SK-N-SH (cell line): Measurements from ENCODE around the gene AKAP6. TPM values are rescaled to one million over a fixed set of nuclear protein-coding genes. Genes with fewer than 3 reads are reported as not detected.

Experiments
- CTCF ChIA-PET: fragments of 300-600, 350-600 bp; formaldehyde crosslinking; extraction: SDS; loops from one replicate; lab custom pipeline; 2021; lab: Yijun Ruan, JAX
- POLR2A ChIA-PET: fragments of 350-600 bp; sonication (Branson Sonifier 250); formaldehyde crosslinking; extraction: SDS; loops from one replicate; lab custom pipeline; 2020; ENCODE audit warnings: antibody characterized with exemption, inconsistent platforms; lab: Yijun Ruan, JAX
- DNase-seq: peaks from one replicate; pipeline ENCODE4 v3.0.0; 2012
- H2AFZ ChIP-seq: fragments of 200-600 bp; sonication (generic); 2 replicates; pipeline ENCODE4 v1.8.1; 2016; ENCODE audit warnings: antibody characterized with exemption, mild to moderate bottlenecking, low read depth
- H3F3A ChIP-seq: fragments of 200-600 bp; sonication (generic); replicated peaks from 2 replicates; pipeline ENCODE3; 2016; ENCODE audit warnings: antibody characterized with exemption, mild to moderate bottlenecking; ENCODE audit not compliant: insufficient read depth
- H3K27ac ChIP-seq, 2 experiments: fragments of 200-500 bp in 1 of 2; fragments of 200-600 bp in 1 of 2; sonication (Bioruptor generic) in 1 of 2; sonication (generic), shearing (Covaris generic) in 1 of 2; 2 replicates each; pipeline versions ENCODE4 v1.5.1 to v1.6.1; 2014 to 2016; ENCODE audit warnings: low read depth in 2 of 2, inconsistent platforms in 1 of 2, low read length in 1 of 2, mild to moderate bottlenecking in 1 of 2, mixed read lengths in 1 of 2
- H3K27me3 ChIP-seq: fragments of 200-600 bp; sonication (generic), shearing (Covaris generic); 2 replicates; pipeline ENCODE4 v1.6.1; 2016; ENCODE audit warnings: mixed run types; ENCODE audit not compliant: insufficient read depth
- H3K36me3 ChIP-seq, 2 experiments: fragments of 200-500 bp in 1 of 2; fragments of 200-600 bp in 1 of 2; sonication (Bioruptor generic) in 1 of 2; sonication (generic) in 1 of 2; replicated peaks in 1 of 2; 2 replicates each; pipeline versions ENCODE3 to v1.5.1; 2014 to 2016; ENCODE audit warnings: low read length in 1 of 2, mild to moderate bottlenecking in 1 of 2; ENCODE audit not compliant: insufficient read depth in 2 of 2, control insufficient read depth in 1 of 2
- H3K4me1 ChIP-seq, 2 experiments: fragments of 200-500 bp in 1 of 2; fragments of 200-600 bp in 1 of 2; sonication (Bioruptor generic) in 1 of 2; sonication (generic), shearing (Covaris generic) in 1 of 2; 2 replicates each; pipeline versions ENCODE4 v1.5.1 to v1.6.1; 2014 to 2016; ENCODE audit warnings: low read depth in 1 of 2, low read length in 1 of 2, mixed run types in 1 of 2; ENCODE audit not compliant: insufficient read depth in 2 of 2, control insufficient read depth in 1 of 2
- H3K4me2 ChIP-seq: fragments of 200-600 bp; sonication (generic), shearing (Covaris generic); 2 replicates; pipeline ENCODE4 v1.6.1; 2017; ENCODE audit warnings: mixed run types
- H3K4me3 ChIP-seq, 2 experiments: fragments of 200-500 bp in 1 of 2; fragments of 200-600 bp in 1 of 2; sonication (Bioruptor generic) in 1 of 2; sonication (generic), shearing (Covaris generic) in 1 of 2; 2 replicates each; pipeline versions ENCODE4 v1.5.1 to v1.8.1; 2014 to 2016; ENCODE audit warnings: low read depth in 2 of 2, inconsistent platforms in 1 of 2, low read length in 1 of 2, mild to moderate bottlenecking in 1 of 2, mixed read lengths in 1 of 2, moderate library complexity in 1 of 2
- H3K79me2 ChIP-seq: fragments of 200-600 bp; sonication (generic); 2 replicates; pipeline ENCODE4 v1.8.1; 2017; ENCODE audit warnings: mild to moderate bottlenecking; ENCODE audit not compliant: insufficient read depth
- H3K9ac ChIP-seq: fragments of 200-600 bp; sonication (generic); 2 replicates; pipeline ENCODE4 v1.6.1; 2017; ENCODE audit warnings: mixed run types
- H3K9me2 ChIP-seq: fragments of 200-600 bp; sonication (generic); 2 replicates; pipeline ENCODE4 v1.6.1; 2017; ENCODE audit warnings: mixed run types
- H3K9me3 ChIP-seq: fragments of 200-600 bp; sonication (generic); 2 replicates; pipeline ENCODE4 v1.6.1; 2017; ENCODE audit warnings: mixed run types, mild to moderate bottlenecking, moderate library complexity
- H4K20me1 ChIP-seq: fragments of 200-600 bp; sonication (generic); 2 replicates; pipeline ENCODE4 v1.6.1; 2017; ENCODE audit warnings: mild to moderate bottlenecking, mixed run types; ENCODE audit not compliant: insufficient read depth
- CHD2 ChIP-seq: fragments of 150-350 bp; IDR thresholded peaks from 2 replicates; pipeline ENCODE4 v1.6.1; 2018; ENCODE audit warnings: low read length; ENCODE audit not compliant: partially characterized antibody
- FOSL2 ChIP-seq: IDR thresholded peaks from 2 replicates; pipeline ENCODE4 v1.4.0; 2012; ENCODE audit warnings: low read depth, mild to moderate bottlenecking, moderate library complexity, borderline replicate concordance
- FOXM1 ChIP-seq: IDR thresholded peaks from 2 replicates; pipeline ENCODE4 v1.4.0; 2012; ENCODE audit warnings: low read depth, mild to moderate bottlenecking
- GABPA ChIP-seq: IDR thresholded peaks from 2 replicates; pipeline ENCODE4 v1.4.0; 2012; ENCODE audit warnings: low read depth, mild to moderate bottlenecking
- GATA2 ChIP-seq: sonication (generic); formaldehyde crosslinking; IDR thresholded peaks from 2 replicates; pipeline ENCODE4 v1.5.0; 2020; ENCODE audit warnings: mild to moderate bottlenecking, missing genetic modification reagents
- MEF2A ChIP-seq: IDR thresholded peaks from 2 replicates; pipeline ENCODE4 v1.4.0; 2012; ENCODE audit warnings: low read depth, borderline replicate concordance
- NFIC ChIP-seq: IDR thresholded peaks from 2 replicates; pipeline ENCODE4 v1.4.0; 2012; ENCODE audit warnings: borderline replicate concordance
- SIN3A ChIP-seq: IDR thresholded peaks from 2 replicates; pipeline ENCODE4 v1.6.1; 2012; ENCODE audit warnings: low read depth, mild to moderate bottlenecking, low read length, moderate library complexity, borderline replicate concordance
- TEAD4 ChIP-seq: IDR thresholded peaks from 2 replicates; pipeline ENCODE4 v1.4.0; 2012; ENCODE audit warnings: mild to moderate bottlenecking, borderline replicate concordance; ENCODE audit not compliant: insufficient read depth
- ZBTB33 ChIP-seq: IDR thresholded peaks from 2 replicates; pipeline ENCODE4 v1.4.0; 2012; ENCODE audit warnings: low read depth, borderline replicate concordance
- WGBS: methylation state at CpG from one replicate; pipeline ENCODE4 v1.1.6; 2017; ENCODE audit warnings: low lambda C conversion rate; 5-methylcytosine and 5-hydroxymethylcytosine counted together
- polyA plus RNA-seq, 3 experiments: library from polyadenylated mRNA; depleted of rRNA; stranded (reverse); fragments of >200 nt; gene quantifications; 2 replicates each; pipeline ENCODE4 v1.2.3, GENCODE V29; 2012
- TF ChIP-seq, protein P1 (sequence below): IDR thresholded peaks from 2 replicates; pipeline ENCODE4 v1.4.0; 2012; ENCODE audit warnings: low read depth

The AKAP6 gene
- polyA plus RNA-seq, 1 of the 3 experiments (the other 2 are of a cell fraction) = 1.7 TPM

DNA sequence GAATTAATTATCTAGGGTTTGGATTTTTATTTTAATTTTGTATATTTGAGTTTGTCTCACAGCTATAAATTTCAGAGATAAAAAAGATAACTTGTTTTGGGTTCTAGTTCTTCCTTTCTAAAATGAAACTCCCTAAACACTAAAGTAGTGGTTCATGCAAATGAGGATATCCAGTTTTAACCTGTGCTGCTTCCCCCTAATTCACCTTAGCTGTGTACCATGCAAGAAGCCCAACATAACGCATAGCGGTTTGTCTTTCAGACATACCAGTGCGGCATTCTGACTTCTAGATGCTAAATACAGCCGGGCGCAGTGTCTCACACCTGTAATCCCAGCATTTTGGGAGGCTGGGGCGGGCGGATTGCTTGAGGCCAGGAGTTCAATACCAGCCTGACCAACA, 320.9 kb downstream of the AKAP6 start:
- H3K36me3 ChIP-seq = peaks cover 0 to 2% of the 10 kb centered on the region in 2 experiments
- TF ChIP-seq, protein P1, sequence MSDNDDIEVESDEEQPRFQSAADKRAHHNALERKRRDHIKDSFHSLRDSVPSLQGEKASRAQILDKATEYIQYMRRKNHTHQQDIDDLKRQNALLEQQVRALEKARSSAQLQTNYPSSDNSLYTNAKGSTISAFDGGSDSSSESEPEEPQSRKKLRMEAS = no peak
- TF ChIP-seq ZBTB33 (no peak), CHD2 (no peak), GABPA (no peak), FOSL2 (no peak), GATA2 (CRISPR knock-in tag) (no peak), NFIC (no peak), FOXM1 (no peak), TEAD4 (no peak), SIN3A (no peak)
- H3K4me3 ChIP-seq = no peak overlapping the region
- no peaks in the 10 kb centered on the region for H3K9me2 ChIP-seq
- CTCF ChIA-PET = interaction anchor here (1.3 kb wide), 1 partner anchor 17 kb away, joined by 3 read pairs; no protein-coding TSS in a partner anchor
- peaks cover 0 to 8% of the 10 kb centered on the region in 2 experiments; a peak in 2 of 4 replicates for H3K4me1 ChIP-seq
- H3K79me2 ChIP-seq = no peaks in the 10 kb centered on the region
- H2AFZ ChIP-seq = no peak overlapping the region
- POLR2A ChIA-PET = no interaction called here
- WGBS = 85% methylated on average over 7 of the region's 7 CpGs
- peaks cover 4% of the 10 kb centered on the region for H3F3A ChIP-seq
- no peak overlapping the region for H3K27ac ChIP-seq
- H3K9ac ChIP-seq = no peak overlapping the region
- H3K9me3 ChIP-seq = no peaks in the 10 kb centered on the region
- no peaks in the 10 kb centered on the region for H4K20me1 ChIP-seq
- no peak for DNase-seq
- no peaks in the 10 kb centered on the region for H3K27me3 ChIP-seq
- no peak overlapping the region for H3K4me2 ChIP-seq

DNA sequence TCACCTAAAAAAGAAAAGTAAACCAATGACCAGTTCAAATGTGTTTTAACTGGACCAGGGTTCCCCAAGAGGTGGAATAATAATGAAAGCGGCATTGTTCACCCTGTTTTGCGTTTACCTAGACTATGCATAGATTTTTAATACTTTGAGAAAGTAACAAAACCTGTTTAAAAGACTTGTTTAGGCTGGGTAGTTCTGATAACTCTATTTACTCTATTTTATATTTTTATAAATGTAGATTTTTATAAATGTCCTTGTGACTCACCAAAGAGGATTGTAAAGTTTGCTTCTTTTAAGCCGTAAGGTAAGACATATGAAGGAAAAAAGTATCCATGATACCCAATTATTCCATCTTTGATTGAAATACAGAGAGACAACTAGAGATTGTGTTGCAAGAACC, 321.6 kb downstream of the AKAP6 start:
- Histone ChIP-seq H3K4me3 (no peak overlapping the region), H3K27me3 (no peaks in the 10 kb centered on the region), H3K4me1 (peaks cover 0 to 8% of the 10 kb centered on the region in 2 experiments; a peak in 2 of 4 replicates), H3K9me2 (no peaks in the 10 kb centered on the region), H3K27ac (no peak overlapping the region), H3K4me2 (no peak overlapping the region), H4K20me1 (no peaks in the 10 kb centered on the region), H3K79me2 (no peaks in the 10 kb centered on the region), H3K9me3 (no peaks in the 10 kb centered on the region), H3K36me3 (peaks cover 0 to 2% of the 10 kb centered on the region in 2 experiments), H3F3A (peaks cover 4% of the 10 kb centered on the region), H2AFZ (no peak overlapping the region), H3K9ac (no peak overlapping the region)
- 91% methylated on average over 3 of the region's 3 CpGs for WGBS
- ChIA-PET CTCF (no interaction called here), POLR2A (no interaction called here)
- DNase-seq = no peak
- no peak for TF ChIP-seq MEF2A
